ENCODE measurements around the gene FLACC1. TPM values are rescaled to one million over a fixed set of nuclear protein-coding genes. Genes with fewer than 3 reads are reported as not detected.

Gene FLACC1
- total RNA-seq, 1 donor from 2014 or later, result 3.6 TPM

DNA sequence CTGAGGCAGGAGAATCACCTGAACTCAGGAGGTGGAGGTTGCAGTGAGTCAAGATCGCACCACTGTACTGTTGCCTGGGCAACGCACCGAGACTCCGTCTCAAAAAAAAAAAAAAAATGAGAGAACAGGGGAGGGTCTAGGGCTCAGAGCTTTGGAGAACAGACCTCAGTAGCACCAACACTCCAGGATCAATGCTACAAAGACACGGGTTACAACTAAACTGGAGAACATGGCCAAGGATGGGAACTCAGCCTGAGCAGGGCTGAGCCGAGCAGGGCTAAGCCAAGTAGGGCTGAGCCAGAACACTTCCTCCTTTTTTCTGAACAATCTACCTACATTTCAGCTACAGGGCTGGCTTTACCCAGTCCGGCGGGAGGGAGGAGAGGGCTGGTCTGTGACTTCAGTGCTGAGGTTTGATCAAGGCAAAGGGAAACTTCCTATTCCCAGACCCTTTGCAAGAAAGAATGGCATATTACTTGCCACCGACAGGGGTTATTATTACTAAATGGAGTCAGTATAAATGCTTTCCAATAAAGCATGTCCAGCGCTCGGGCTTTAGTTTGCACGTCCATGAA, 99.7 kb downstream of the FLACC1 start:
- Histone ChIP-seq H3K27ac (peak overlapping the region; percentile 97), H3K27me3 (no peaks in the 10 kb centered on the region)

DNA sequence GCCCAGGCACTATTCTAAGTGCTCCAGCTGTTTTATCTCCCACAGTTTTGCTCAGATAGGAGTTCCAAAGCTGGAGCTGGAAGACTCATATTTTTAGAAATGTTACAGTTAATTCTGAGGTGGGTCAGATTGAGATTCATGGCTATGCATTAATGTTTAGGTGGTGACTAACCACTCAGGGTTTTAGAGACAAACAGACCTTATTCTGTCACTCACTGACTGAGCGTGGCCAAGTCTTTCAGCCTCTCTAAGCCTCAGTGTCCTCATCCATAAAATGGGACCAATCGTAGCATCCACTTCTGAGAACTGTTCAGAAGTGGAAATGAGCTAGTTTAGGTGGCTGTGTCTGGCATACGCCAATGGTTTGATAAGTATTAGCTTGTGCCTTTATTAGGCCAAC, 101.1 kb downstream of the FLACC1 start:
- intact Hi-C loops (cut with DNase I), result no loop called here
- no peaks in the 10 kb centered on the region for H3K9me3 ChIP-seq
- H3K27me3 ChIP-seq, result no peaks in the 10 kb centered on the region
- no peak overlapping the region for H3K27ac ChIP-seq
- no peak for ATAC-seq
- TF ChIP-seq, protein P1, sequence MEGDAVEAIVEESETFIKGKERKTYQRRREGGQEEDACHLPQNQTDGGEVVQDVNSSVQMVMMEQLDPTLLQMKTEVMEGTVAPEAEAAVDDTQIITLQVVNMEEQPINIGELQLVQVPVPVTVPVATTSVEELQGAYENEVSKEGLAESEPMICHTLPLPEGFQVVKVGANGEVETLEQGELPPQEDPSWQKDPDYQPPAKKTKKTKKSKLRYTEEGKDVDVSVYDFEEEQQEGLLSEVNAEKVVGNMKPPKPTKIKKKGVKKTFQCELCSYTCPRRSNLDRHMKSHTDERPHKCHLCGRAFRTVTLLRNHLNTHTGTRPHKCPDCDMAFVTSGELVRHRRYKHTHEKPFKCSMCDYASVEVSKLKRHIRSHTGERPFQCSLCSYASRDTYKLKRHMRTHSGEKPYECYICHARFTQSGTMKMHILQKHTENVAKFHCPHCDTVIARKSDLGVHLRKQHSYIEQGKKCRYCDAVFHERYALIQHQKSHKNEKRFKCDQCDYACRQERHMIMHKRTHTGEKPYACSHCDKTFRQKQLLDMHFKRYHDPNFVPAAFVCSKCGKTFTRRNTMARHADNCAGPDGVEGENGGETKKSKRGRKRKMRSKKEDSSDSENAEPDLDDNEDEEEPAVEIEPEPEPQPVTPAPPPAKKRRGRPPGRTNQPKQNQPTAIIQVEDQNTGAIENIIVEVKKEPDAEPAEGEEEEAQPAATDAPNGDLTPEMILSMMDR (IDR thresholded peaks at IDR 0.05), result no peak
- peaks cover 53% of the 10 kb centered on the region for H3K4me1 ChIP-seq
- H3K36me3 ChIP-seq, result no peaks in the 10 kb centered on the region
- DNase-seq, result no peak
- no peak overlapping the region for H3K4me3 ChIP-seq

More for the DNA sequence above, 99.7 kb downstream of the FLACC1 start:
- TF ChIP-seq, protein P1 (IDR thresholded peaks at IDR 0.05), result no peak
- Histone ChIP-seq H3K36me3 (no peaks in the 10 kb centered on the region), H3K4me1 (peaks cover 55% of the 10 kb centered on the region), H3K4me3 (peak overlapping the region; percentile 60), H3K9me3 (no peaks in the 10 kb centered on the region)
- peak; percentile 73 for DNase-seq
- intact Hi-C loops (cut with DNase I), result no loop called here
- ATAC-seq, result peak; percentile 75

DNA sequence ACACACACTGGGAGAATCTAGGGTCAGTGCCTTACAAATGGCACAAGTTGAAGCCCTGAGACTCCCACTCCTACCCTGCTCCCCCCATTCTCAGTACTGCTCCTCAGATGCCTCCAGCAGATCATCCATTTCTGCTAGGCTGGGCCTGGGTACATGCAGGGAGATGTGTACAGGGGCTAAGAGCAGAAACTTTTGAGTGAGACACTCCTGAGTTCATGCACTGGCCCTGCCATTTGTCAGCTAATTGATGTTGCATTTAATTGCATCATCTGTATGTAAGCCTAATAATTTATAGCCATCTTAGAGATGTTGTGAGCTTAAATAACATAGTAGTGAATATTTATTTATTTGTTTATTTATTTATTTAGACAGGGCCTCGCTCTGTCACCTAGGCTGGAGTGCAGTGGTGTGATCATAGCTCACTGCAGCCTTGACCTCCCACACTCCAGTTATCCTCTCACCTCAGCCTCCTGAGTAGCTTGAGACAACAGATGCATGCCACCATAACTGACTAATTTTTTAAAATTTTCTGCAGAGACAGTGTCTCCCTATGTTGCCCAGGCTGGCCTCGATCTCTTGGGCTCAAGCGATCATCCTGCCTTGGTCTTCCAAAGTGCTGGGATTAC, 101.6 kb downstream of the FLACC1 start:
- ATAC-seq (no peak), DNase-seq (no peak)
- no peaks in the 10 kb centered on the region for H3K27me3 ChIP-seq
- no peaks in the 10 kb centered on the region for H3K9me3 ChIP-seq
- H3K36me3 ChIP-seq, result no peaks in the 10 kb centered on the region
- intact Hi-C loops (cut with DNase I), result no loop called here
- H3K4me1 ChIP-seq, result peaks cover 53% of the 10 kb centered on the region
- H3K4me3 ChIP-seq, result no peak overlapping the region
- TF ChIP-seq, protein P1 (IDR thresholded peaks at IDR 0.05), result no peak
- H3K27ac ChIP-seq, result no peak overlapping the region

DNA sequence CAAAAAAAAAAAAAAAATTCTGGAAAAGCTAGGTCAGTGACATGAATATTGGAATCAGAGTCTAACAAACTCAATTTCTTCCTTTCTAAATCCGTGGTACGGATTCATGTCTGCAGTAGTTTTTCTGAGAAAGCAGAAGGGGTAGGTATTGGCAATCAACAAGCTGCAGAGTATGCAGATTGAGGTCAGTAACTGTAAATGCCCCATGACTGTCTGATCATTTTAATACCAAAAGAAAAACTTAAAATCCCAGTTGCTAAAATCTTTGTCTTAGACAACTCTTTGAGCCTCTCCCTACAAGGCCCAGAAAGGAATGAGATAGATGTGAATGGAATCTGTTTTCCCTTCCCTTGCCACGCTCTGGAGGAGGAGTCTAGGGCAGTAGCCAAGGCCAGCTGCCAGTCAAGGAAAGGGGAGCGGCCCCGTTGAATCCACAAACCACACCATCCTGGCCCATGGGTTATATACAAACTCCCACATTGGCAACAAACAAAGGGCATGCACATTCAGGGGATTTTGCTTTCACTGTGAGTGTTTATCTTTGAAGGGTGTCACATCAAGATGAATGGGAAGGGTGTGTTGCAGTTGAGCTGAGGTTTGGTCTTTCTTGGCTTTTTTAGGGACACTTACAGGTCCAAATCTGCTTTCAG, 102.9 kb downstream of the FLACC1 start:
- no peaks in the 10 kb centered on the region for H3K9me3 ChIP-seq
- no peak overlapping the region for H3K4me3 ChIP-seq
- DNase-seq (no peak), ATAC-seq (peak; percentile 49)
- intact Hi-C loops (cut with DNase I), result no loop called here
- H3K27ac ChIP-seq, result peak overlapping the region; percentile 68
- H3K36me3 ChIP-seq, result no peaks in the 10 kb centered on the region
- TF ChIP-seq, protein P1 (IDR thresholded peaks at IDR 0.05), result no peak
- H3K27me3 ChIP-seq, result no peaks in the 10 kb centered on the region
- peaks cover 39% of the 10 kb centered on the region for H3K4me1 ChIP-seq

DNA sequence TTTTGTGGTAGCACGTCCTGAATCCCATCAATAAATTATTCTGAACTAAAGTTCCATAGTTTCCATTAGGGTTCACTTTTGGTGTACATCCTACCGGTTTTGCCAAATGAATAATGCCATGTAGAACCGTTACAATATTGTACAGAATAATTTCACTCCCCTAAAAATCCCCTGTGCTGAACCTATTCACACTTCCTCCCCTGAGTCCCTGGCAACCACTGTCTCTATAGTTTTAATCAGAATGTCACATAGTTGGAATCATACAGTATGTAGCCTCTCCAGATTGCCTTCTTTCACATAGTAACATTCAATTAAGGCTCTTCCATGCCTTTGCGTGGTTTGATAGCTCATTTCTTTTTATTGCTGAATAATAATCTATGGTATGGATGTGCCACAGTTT, 106.4 kb downstream of the FLACC1 start:
- TF ChIP-seq, protein P1 (IDR thresholded peaks at IDR 0.05), result no peak
- intact Hi-C loops (cut with DNase I), result no loop called here
- no peaks in the 10 kb centered on the region for H3K27me3 ChIP-seq
- no peak for DNase-seq
- H3K4me3 ChIP-seq, result no peak overlapping the region
- H3K27ac ChIP-seq, result no peak overlapping the region
- no peaks in the 10 kb centered on the region for H3K9me3 ChIP-seq
- ATAC-seq, result no peak
- H3K36me3 ChIP-seq, result no peaks in the 10 kb centered on the region
- peaks cover 32% of the 10 kb centered on the region for H3K4me1 ChIP-seq

Data from upper lobe of right lung (tissue), 1 donor.